ENCODE measurements around the gene FSTL4. TPM values are rescaled to one million over a fixed set of nuclear protein-coding genes. Genes with fewer than 3 reads are reported as not detected.

FSTL4 gene
- total RNA-seq, 1 donor from 2014 or later: not detected

GRCh38 chr5:133653760-133654049 is 41.4 kb upstream of the FSTL4 start:
- H3K27ac ChIP-seq (replicated peaks): no peak overlapping the region
- DNase-seq: no peak
- intact Hi-C loops (cut with micrococcal nuclease): no loop called here
- no peaks in the 10 kb centered on the region for H3K36me3 ChIP-seq
- peaks cover 52% of the 10 kb centered on the region for H3K27me3 ChIP-seq (ENCODE audit: low read depth)
- no peak overlapping the region for H3K4me3 ChIP-seq
- H3K9me3 ChIP-seq (replicated peaks): peaks cover 3% of the 10 kb centered on the region
- H3K4me1 ChIP-seq: no peaks in the 10 kb centered on the region
- TF ChIP-seq CTCF (IDR thresholded peaks at IDR 0.05; ENCODE audit: borderline replicate concordance): no peak

- peaks cover 3% of the 10 kb centered on the region for H3K9me3 ChIP-seq (replicated peaks)
- no peak overlapping the region for H3K4me3 ChIP-seq
- no peaks in the 10 kb centered on the region for H3K36me3 ChIP-seq
- TF ChIP-seq CTCF (IDR thresholded peaks at IDR 0.05; ENCODE audit: borderline replicate concordance): no peak
- no peak for DNase-seq
- H3K4me1 ChIP-seq: no peaks in the 10 kb centered on the region
- intact Hi-C loops (cut with micrococcal nuclease): no loop called here
- peaks cover 54% of the 10 kb centered on the region for H3K27me3 ChIP-seq (ENCODE audit: low read depth)
- H3K27ac ChIP-seq (replicated peaks): no peak overlapping the region
Observed at GRCh38 chr5:133652951-133653759, 40.8 kb upstream of the FSTL4 start.

- no peak for DNase-seq
Observed at GRCh38 chr5:133644000-133644865, 31.9 kb upstream of the FSTL4 start.

GRCh38 chr5:133643365-133643764 is 31.0 kb upstream of the FSTL4 start:
- Histone ChIP-seq H3K4me1 (no peaks in the 10 kb centered on the region), H3K4me3 (no peak overlapping the region), H3K36me3 (no peaks in the 10 kb centered on the region), H3K9me3 (replicated peaks) (no peaks in the 10 kb centered on the region), H3K27me3 (ENCODE audit: low read depth) (peaks cover 66% of the 10 kb centered on the region), H3K27ac (replicated peaks) (no peak overlapping the region)
- intact Hi-C loops (cut with micrococcal nuclease): no loop called here
- TF ChIP-seq CTCF (IDR thresholded peaks at IDR 0.05; ENCODE audit: borderline replicate concordance): no peak
- no peak for DNase-seq

More at GRCh38 chr5:133644000-133644865, 31.9 kb upstream of the FSTL4 start:
- no peaks in the 10 kb centered on the region for H3K9me3 ChIP-seq (replicated peaks)
- H3K27me3 ChIP-seq (ENCODE audit: low read depth): peaks cover 61% of the 10 kb centered on the region
- no peak for TF ChIP-seq CTCF (IDR thresholded peaks at IDR 0.05; ENCODE audit: borderline replicate concordance)
- H3K4me1 ChIP-seq: no peaks in the 10 kb centered on the region
- no peaks in the 10 kb centered on the region for H3K36me3 ChIP-seq
- H3K27ac ChIP-seq (replicated peaks): no peak overlapping the region
- no peak overlapping the region for H3K4me3 ChIP-seq
- intact Hi-C loops (cut with micrococcal nuclease): no loop called here

GRCh38 chr5:133642153-133642722 is 29.9 kb upstream of the FSTL4 start:
- no peak for TF ChIP-seq CTCF (IDR thresholded peaks at IDR 0.05; ENCODE audit: borderline replicate concordance)
- intact Hi-C loops (cut with micrococcal nuclease): no loop called here
- no peak for DNase-seq

More at GRCh38 chr5:133642153-133642722, 29.9 kb upstream of the FSTL4 start:
- H3K36me3 ChIP-seq: no peaks in the 10 kb centered on the region
- H3K27ac ChIP-seq (replicated peaks): no peak overlapping the region
- H3K27me3 ChIP-seq (ENCODE audit: low read depth): peaks cover 73% of the 10 kb centered on the region
- H3K4me3 ChIP-seq: no peak overlapping the region
- no peaks in the 10 kb centered on the region for H3K9me3 ChIP-seq (replicated peaks)
- no peaks in the 10 kb centered on the region for H3K4me1 ChIP-seq
